Skeletal muscle tissue (tissue), 4 donors: Measurements from ENCODE around the gene SURF1. TPM values are rescaled to one million over a fixed set of nuclear protein-coding genes. Genes with fewer than 3 reads are reported as not detected.

Experiments used
- H3K27ac ChIP-seq: one replicate; pipeline ENCODE4 v1.7.0; 2013; ENCODE audit warnings: mild to moderate bottlenecking, low read depth, low read length, inconsistent platforms
- H3K27me3 ChIP-seq, 3 donors: one replicate each; pipeline ENCODE4 v1.7.0; 2013; ENCODE audit warnings: low read length in 3 of 3; ENCODE audit not compliant: control insufficient read depth in 3 of 3, insufficient read depth in 3 of 3
- H3K36me3 ChIP-seq, 3 donors: one replicate each; pipeline ENCODE4 v1.7.0; 2013; ENCODE audit warnings: low read length in 3 of 3; ENCODE audit not compliant: control insufficient read depth in 3 of 3, insufficient read depth in 3 of 3
- H3K4me1 ChIP-seq, 3 donors: one replicate each; pipeline ENCODE4 v1.7.0; 2013; ENCODE audit warnings: low read length in 3 of 3, mild to moderate bottlenecking in 3 of 3; ENCODE audit not compliant: control insufficient read depth in 3 of 3, insufficient read depth in 3 of 3
- H3K4me3 ChIP-seq, 3 donors: one replicate each; pipeline ENCODE4 v1.7.0; 2013; ENCODE audit warnings: low read length in 3 of 3
- H3K9ac ChIP-seq, 3 donors: one replicate each; pipeline ENCODE4 v1.7.0; 2013; ENCODE audit warnings: low read length in 3 of 3, mild to moderate bottlenecking in 3 of 3, moderate library complexity in 2 of 3, low read depth in 1 of 3
- H3K9me3 ChIP-seq, 3 donors: one replicate each; pipeline ENCODE4 v1.7.0; 2013; ENCODE audit warnings: low read length in 3 of 3; ENCODE audit not compliant: control insufficient read depth in 3 of 3
- total RNA-seq: library from RNA; depleted of rRNA; stranded (reverse); fragments of >200 nt; gene quantifications from one replicate; pipeline ENCODE4 v1.2.3, GENCODE V29; 2014
- donor health status: Osteomylitis.

SURF1 gene, protein sequence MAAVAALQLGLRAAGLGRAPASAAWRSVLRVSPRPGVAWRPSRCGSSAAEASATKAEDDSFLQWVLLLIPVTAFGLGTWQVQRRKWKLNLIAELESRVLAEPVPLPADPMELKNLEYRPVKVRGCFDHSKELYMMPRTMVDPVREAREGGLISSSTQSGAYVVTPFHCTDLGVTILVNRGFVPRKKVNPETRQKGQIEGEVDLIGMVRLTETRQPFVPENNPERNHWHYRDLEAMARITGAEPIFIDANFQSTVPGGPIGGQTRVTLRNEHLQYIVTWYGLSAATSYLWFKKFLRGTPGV
- total RNA-seq, result 24.5 TPM

DNA sequence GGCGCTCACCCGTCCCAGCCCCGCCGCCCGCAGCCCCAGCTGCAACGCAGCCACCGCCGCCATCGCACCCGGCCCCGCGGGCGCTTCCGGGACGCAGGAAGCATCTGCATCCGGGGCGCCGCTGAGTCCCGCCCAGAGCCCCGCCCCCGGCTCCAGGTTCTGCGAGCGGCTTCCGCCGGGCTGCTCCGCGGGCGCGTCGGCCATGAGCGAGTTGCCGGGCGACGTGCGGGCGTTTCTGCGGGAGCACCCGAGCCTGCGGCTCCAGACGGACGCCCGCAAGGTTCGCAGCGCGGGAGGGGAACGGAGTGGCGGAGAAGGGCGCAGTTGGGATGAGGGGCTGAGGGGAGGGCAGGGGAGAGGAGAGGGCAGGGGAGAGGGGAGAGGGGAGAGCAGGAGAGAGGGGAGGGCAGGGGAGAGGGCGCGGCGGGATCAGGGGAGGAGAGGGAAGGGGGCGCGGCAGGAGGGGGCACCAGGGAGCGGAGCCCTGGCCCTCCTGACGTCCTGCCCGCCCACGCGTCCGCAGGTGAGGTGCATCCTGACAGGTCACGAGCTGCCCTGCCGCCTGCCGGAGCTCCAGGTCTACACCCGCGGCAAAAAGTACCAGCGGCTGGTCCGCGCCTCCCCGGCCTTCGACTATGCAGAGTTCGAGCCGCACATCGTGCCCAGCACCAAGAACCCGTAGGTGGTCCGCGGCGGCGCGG lies at the start of gene SURF1, which contains the start of gene SURF2:
TSS of gene SURF1 (minus strand) at position 97 of the 701 bp plus-strand sequence. CDS start at position 63, 34 bp downstream.
TSS of gene SURF2 (plus strand) at position 160 of the 701 bp plus-strand sequence. CDS start at position 203, 43 bp downstream.
- peaks cover 46 to 57% (median 47%) of the 10 kb centered on the region in 3 donors for H3K36me3 ChIP-seq
- peak within 1 kb of the TSS; percentile 87 to 91 (median 88) for H3K4me3 ChIP-seq
- H3K9ac ChIP-seq, result peak within 1 kb of the TSS; percentile 91
- H3K9me3 ChIP-seq, result no peaks in the 10 kb centered on the region
- peaks cover 26 to 50% (median 35%) of the 10 kb centered on the region in 3 donors for H3K4me1 ChIP-seq
- H3K27me3 ChIP-seq, result no peaks in the 10 kb centered on the region
- H3K27ac ChIP-seq, result peak within 1 kb of the TSS; percentile 41

DNA sequence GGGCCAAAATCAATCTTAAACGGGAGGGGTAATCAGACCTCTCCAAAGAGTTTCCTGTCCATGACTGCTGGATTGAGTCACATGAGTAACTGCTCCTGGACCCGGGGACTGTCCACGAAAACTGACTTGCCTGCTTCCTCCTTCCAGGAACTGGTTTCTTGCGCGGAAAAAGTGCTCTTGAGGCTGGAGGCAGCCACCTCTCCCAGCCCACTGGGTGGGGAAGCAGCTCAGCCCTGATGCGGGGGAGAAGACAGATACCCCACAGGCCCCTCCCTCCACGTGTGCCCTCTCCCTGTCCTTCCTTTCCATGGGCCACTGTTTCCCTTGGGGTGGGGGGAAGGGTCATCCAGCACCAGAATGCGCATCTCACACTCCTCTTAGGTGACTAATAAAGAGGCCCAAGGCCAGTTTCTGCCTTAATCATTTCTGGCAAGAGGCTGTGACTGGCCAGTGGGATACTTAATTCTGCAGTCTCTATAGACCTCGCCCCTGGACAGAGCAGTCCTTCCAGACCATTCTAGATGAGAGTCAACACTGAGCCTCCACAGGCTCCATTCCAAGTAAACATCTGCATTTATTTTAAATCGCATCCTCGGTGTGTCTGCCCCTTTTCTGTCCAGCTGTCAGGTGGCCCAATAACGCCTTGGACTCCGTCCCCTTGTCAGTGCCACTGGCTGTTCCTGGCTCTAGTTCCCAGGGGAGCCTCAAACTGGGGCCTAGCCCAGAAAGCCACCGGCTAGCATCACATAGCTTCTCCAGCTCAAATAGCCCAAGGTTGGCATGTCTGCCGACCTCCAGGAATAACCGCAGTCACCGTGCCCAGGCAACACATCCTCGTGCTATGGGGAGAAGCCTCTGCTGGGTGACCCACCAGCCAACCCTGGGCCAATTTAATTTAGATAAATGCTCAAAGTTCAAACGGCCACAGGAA lies 49.5 kb upstream of the SURF1 start:
- peaks cover 30 to 41% (median 36%) of the 10 kb centered on the region in 3 donors for H3K36me3 ChIP-seq
- peak overlapping the region; percentile 74 for H3K27ac ChIP-seq
- no peaks in the 10 kb centered on the region for H3K27me3 ChIP-seq
- H3K4me1 ChIP-seq, result peaks cover 19 to 33% (median 21%) of the 10 kb centered on the region in 3 donors
- peak overlapping the region in 1 of 3 donors; percentile 16 for H3K9ac ChIP-seq
- no peaks in the 10 kb centered on the region for H3K9me3 ChIP-seq
- H3K4me3 ChIP-seq, result no peak overlapping the region

DNA sequence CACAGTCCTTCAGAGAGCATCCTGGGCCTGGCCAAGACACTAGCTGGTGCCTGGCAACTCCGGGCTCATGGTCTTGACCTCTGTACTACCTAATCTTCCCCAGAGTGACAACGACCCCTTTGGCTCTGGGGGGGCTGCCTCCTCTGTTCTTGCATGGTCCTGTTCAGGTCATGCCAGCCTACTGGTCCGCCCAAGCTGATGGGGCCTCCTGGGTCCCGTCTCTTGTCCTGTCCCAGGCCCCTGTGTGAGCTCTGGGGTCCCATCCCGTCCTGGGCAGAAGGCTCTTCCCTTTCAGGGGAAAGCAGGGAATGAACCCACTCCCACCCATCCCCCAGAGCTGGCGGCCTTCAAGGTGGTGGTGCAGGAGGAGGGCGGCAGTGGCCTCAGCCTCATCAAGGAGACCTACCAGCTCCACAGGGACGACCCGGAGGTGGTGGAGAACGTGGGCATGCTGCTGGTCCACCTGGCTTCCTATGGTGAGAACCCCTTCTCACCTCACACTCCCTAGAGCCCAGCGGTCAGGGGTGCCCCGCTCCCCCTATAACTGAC lies 48.2 kb upstream of the SURF1 start:
- Histone ChIP-seq H3K36me3 (peaks cover 24 to 35% (median 24%) of the 10 kb centered on the region in 3 donors), H3K9me3 (no peaks in the 10 kb centered on the region), H3K4me3 (no peak overlapping the region), H3K9ac (no peak overlapping the region), H3K27me3 (no peaks in the 10 kb centered on the region), H3K27ac (no peak overlapping the region), H3K4me1 (peaks cover 19 to 33% (median 21%) of the 10 kb centered on the region in 3 donors)

DNA sequence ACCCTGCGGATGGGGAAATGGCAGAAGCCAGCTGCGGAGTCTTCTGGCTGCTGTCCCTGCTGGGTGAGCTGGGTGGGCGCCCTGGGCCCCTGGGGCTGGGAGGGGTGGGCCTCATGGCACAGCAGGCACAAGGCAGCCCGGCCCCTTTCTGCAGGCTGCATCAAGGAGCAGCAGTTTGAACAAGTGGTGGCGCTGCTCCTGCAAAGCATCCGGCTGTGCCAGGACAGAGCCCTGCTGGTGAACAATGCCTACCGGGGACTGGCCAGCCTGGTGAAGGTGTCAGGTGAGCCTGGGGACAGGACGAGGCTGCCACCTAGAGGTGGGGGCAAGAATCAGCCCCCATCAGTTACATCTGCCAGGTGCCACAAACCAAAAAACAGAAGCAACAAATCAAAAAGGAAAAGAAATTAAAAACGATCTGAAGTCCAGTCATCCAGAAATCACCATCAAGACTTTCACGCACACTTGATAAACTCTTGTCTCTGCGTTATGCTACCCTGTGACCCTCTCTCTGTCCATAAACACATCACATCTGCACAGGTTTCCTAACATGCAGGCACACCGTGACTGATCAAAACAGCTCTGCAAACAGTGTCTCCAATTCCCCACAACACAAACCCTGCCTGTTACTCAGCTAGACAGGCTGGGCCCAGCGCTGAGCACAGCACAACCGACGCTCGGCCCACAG lies 47.6 kb upstream of the SURF1 start:
- no peak overlapping the region for H3K4me3 ChIP-seq
- H3K36me3 ChIP-seq, result peaks cover 24 to 34% (median 24%) of the 10 kb centered on the region in 3 donors
- H3K9me3 ChIP-seq, result no peaks in the 10 kb centered on the region
- H3K4me1 ChIP-seq, result peaks cover 19 to 33% (median 21%) of the 10 kb centered on the region in 3 donors
- no peak overlapping the region for H3K9ac ChIP-seq
- H3K27ac ChIP-seq, result no peak overlapping the region
- H3K27me3 ChIP-seq, result no peaks in the 10 kb centered on the region

DNA sequence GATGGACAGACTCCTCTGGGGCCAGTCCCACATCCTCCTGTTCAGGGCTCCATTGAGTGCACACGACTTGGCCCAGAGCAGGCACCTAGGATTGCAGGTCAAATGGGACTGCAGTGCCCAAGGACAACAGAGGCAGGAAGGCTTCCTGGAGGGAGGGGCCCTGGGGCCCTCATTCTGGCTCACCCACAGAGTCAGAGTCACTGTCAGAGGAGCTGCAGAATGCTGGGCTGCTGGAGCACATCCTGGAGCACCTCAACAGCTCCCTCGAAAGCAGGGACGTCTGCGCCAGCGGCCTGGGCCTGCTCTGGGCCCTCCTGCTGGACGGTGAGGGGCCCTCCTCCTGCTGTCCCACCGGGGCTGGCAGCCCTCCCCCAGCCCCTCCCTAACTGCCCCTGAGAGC lies 46.4 kb upstream of the SURF1 start:
- Histone ChIP-seq H3K4me1 (peaks cover 19 to 33% (median 21%) of the 10 kb centered on the region in 3 donors), H3K4me3 (no peak overlapping the region), H3K36me3 (peaks cover 18 to 27% (median 20%) of the 10 kb centered on the region in 3 donors), H3K9ac (no peak overlapping the region), H3K27me3 (peaks cover 0 to 4% (median 3%) of the 10 kb centered on the region in 3 donors), H3K27ac (no peak overlapping the region), H3K9me3 (no peaks in the 10 kb centered on the region)

DNA sequence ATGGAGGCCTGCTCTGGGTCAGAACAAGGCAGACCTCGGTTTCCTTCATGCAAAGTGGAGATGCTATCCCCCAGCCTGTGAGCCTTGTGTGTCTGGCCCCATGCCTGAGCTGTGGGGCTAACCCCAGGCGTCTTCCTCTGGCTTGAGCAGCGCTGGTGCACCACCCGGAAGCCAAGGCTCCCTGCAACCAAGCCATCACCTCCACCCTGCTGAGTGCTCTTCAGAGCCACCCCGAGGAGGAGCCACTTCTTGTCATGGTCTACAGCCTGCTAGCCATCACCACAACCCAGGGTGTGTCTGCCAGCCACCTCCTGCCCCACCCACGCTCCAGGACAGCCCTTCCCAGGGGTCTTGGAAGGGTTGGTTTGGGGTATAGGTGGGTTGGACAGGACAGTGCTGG lies 45.3 kb upstream of the SURF1 start:
- no peaks in the 10 kb centered on the region for H3K9me3 ChIP-seq
- H3K4me3 ChIP-seq, result no peak overlapping the region
- H3K9ac ChIP-seq, result no peak overlapping the region
- peaks cover 0 to 14% (median 13%) of the 10 kb centered on the region in 3 donors for H3K27me3 ChIP-seq
- peaks cover 10 to 16% (median 12%) of the 10 kb centered on the region in 3 donors for H3K36me3 ChIP-seq
- no peak overlapping the region for H3K27ac ChIP-seq
- H3K4me1 ChIP-seq, result peaks cover 17 to 25% (median 17%) of the 10 kb centered on the region in 3 donors

DNA sequence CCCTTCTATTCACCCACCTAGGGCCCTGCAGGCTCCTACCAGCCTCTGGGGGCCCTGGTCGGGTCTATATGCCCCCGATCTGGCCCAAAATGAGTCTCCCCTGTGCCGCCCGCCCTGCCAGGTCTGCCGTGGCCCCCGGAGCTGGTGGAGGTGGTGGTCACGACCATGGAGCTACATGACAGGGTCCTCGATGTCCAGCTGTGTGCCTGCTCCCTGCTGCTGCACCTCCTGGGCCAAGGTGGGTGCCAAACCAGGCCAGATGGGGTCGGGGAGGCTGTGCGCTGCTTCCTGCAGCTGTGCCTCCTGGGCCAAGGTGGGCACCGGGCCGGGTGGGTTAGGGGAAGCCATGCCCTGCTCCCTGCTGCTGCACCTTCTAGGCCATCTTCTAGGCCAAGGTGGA lies 44.0 kb upstream of the SURF1 start:
- H3K27me3 ChIP-seq, result peaks cover 4 to 20% (median 18%) of the 10 kb centered on the region in 3 donors
- H3K36me3 ChIP-seq, result peaks cover 7 to 13% (median 10%) of the 10 kb centered on the region in 3 donors
- peaks cover 5 to 12% (median 5%) of the 10 kb centered on the region in 3 donors for H3K4me1 ChIP-seq
- H3K4me3 ChIP-seq, result no peak overlapping the region
- H3K9me3 ChIP-seq, result no peaks in the 10 kb centered on the region
- no peak overlapping the region for H3K9ac ChIP-seq
- H3K27ac ChIP-seq, result no peak overlapping the region

DNA sequence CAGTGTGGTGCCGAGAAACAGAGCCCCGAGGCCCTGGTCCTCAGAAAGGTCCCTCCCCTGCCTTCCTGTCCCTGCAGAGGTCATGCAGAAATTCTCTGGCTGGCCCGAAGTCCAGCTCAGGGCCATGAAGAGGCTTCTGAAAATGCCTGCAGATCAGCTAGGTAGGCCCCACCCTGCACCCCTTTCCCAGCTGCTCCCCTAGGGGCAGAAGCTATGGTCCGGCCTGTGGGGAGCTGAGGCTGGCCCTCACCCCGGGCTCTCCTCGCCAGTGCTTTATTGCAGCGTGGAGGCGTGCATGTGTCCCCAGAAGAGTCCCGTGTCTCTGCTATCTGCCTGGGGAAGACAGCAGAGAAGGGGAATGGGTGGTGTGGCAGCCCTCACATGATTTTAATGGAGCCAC lies 41.6 kb upstream of the SURF1 start:
- H3K9ac ChIP-seq, result no peak overlapping the region
- no peak overlapping the region for H3K27ac ChIP-seq
- peaks cover 21 to 38% (median 34%) of the 10 kb centered on the region in 3 donors for H3K27me3 ChIP-seq
- peaks cover 2 to 13% (median 10%) of the 10 kb centered on the region in 3 donors for H3K36me3 ChIP-seq
- no peaks in the 10 kb centered on the region for H3K4me1 ChIP-seq
- no peaks in the 10 kb centered on the region for H3K9me3 ChIP-seq
- H3K4me3 ChIP-seq, result no peak overlapping the region

DNA sequence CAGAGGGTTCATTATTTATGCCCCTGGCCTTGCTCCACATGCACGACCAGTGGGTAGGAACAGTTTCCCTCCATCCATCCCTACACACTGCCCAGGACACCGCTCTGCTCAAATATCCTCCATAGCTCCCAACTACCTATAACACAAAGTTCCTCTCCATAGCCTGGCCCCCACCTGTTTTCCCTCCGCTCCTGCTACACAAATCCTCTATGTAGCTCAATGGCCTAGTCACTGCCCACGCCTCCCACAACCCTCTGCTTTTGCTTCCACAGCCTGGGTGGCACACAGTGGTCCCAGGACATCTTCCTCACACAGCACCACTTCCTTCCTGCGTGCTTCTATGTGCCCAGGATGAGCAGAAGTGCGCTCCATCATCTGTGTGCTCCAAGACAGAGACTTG lies 41.1 kb upstream of the SURF1 start:
- Histone ChIP-seq H3K27ac (no peak overlapping the region), H3K4me3 (no peak overlapping the region), H3K27me3 (peaks cover 21 to 38% (median 34%) of the 10 kb centered on the region in 3 donors), H3K36me3 (peaks cover 0 to 13% (median 8%) of the 10 kb centered on the region in 3 donors), H3K9me3 (no peaks in the 10 kb centered on the region), H3K4me1 (no peaks in the 10 kb centered on the region), H3K9ac (no peak overlapping the region)
